Measurements from ENCODE around the gene CTNNA2.
A peak's percentile ranks its signal among the peaks of the same experiment; 100 is the strongest.

The CTNNA2 gene
- 0 to 0.04 reads per million in 2 donors for total RNA-seq

DNA sequence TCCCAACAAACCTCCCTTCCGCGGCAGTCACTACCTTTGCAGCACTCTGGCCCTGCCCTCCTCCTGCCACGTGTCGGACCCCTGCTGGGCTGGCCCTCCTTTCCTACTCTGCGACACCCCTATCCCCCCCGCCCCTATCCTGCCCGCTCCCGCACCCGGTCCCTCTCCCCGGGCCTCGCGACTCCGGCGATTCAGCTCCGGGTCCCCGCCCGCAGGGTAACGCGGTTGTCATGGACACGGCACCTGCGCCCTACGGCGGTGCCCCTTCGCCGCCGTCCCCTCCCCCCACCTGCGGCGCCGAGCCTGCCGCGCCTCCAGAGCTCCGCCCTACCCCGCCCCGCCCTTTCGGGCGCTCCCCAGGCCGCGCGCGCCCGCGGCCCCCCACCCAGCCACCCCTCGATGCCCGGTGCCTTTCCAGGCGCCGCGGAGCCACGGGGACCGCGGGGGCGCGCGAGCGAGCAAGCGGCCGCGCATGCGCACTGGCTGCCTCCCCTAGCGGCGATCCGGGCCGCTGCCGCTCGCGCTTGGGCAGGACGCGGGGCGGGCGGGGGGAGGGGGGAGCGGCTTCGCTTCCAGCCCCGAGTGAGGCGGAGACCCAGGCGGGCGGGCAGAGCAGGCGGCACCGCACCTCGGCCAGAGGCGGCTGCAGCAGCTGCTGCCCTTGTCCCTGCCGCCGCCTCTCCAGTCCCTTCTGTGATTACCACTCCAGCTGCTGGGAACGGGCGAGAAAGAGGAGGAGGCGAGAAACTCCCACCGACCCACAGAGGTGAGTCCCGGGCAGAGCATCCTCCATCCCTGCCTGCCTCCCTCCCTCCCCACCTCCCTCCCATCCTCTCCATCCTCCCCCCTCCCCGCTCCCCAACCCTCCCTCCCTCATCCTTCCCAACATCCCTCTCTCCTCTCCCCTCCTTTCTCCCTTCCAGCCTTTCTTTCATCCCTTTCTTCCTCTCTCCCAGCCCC, at the start of gene CTNNA2:
TSS of gene CTNNA2 (plus strand) at position 610 of the 960 bp plus-strand sequence.
- peak; percentile 4 for DNase-seq

DNA sequence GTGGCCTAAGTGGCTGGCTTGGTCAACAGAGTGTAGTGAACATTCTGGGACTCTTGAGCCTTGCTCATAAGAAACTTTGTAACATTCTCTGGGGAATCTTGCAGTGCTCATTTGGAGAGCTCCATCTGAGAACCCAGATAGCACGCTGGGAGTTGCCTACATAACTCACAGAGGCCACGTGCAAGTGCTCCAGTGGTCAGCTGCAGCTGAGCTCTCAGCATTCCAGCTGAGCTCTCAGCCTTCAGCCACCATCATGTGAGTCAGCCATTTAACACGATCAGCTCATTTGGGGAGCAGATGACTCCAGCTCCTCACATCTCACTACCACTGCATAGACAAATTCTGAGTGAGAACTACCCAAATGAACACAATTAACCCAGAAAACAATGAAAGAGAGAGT, 25.5 kb upstream of the CTNNA2 start:
- no peak for DNase-seq

GRCh38 chr2:79511320-79511951, 1.4 kb upstream of the CTNNA2 start:
- no peak for DNase-seq

GRCh38 chr2:79513711-79514110, 860 bp downstream of the CTNNA2 start:
- DNase-seq: no peak

DNA sequence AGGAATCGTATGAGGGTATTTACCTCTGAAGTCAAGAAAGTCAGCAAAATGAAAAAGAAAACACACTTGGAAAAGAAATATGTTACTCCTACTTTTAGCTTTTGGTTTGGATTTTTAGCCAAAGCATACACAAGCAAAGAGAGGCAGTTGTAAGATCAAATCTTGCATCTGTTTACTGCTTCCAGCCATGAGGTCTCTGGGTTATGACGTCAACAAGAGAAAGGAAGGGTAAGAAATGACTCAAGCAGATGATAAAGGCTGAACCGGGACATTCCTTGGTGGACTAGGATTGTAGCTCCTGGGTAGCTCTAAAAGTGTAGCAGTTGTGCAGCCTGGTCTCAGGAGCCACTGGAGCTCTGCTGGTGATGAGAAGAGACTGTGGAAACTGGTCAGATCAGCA, 16.8 kb downstream of the CTNNA2 start:
- no peak for DNase-seq

- DNase-seq: no peak
Observed at GRCh38 chr2:79530443-79530842, 17.6 kb downstream of the CTNNA2 start.

GRCh38 chr2:79547568-79547967, 34.7 kb downstream of the CTNNA2 start:
- no peak for DNase-seq

- no peak for DNase-seq
Observed at GRCh38 chr2:79552653-79553052, 39.8 kb downstream of the CTNNA2 start.

- DNase-seq: no peak
Observed at GRCh38 chr2:79554899-79555298, 42.0 kb downstream of the CTNNA2 start.

GRCh38 chr2:79564065-79564464, 51.2 kb downstream of the CTNNA2 start:
- DNase-seq: no peak

DNA sequence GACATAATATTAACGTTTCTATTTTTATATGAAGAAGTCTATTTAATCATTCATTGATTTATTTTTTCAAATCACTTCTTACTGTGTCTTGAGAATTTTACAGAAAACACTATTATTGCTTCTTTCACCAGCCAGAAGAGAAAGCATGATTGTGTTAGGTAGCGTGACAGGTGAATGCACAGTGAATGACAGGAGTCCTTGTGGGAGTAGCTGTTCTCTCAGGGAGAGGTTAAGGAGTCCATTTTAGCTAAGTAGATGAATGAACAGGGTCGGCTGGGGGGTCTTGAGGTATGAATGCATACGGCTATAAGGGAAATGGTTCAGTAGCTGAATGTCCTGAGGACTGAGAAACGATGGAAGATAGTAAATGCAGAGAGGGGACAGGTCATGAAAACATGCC, 56.2 kb downstream of the CTNNA2 start:
- DNase-seq: no peak

GRCh38 chr2:79573895-79574674, 61.2 kb downstream of the CTNNA2 start:
- DNase-seq: no peak

- no peak for DNase-seq
Observed at GRCh38 chr2:79576451-79576850, 63.6 kb downstream of the CTNNA2 start.

DNA sequence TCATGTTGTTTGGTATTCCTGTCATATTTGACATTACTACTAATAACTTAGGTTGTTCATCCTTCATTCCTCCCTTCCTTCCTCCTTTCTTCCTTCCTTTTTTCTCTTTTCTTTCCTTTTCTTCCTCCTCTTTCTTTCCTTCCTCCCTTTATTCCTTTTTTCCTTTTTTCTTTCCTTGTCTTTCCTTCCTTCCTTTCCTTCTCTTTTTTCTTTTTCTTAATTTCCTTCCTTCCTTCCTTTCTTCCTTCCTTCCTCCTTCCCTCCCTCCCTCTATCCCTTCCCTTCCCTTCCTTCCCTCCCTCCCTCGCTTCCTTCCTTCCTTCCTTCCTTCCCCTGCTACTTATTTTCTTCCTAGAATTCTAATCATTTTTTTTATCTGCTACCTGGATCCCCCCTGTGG, 66.1 kb downstream of the CTNNA2 start:
- DNase-seq: no peak

GRCh38 chr2:79580175-79580574, 67.3 kb downstream of the CTNNA2 start:
- DNase-seq: no peak

DNA sequence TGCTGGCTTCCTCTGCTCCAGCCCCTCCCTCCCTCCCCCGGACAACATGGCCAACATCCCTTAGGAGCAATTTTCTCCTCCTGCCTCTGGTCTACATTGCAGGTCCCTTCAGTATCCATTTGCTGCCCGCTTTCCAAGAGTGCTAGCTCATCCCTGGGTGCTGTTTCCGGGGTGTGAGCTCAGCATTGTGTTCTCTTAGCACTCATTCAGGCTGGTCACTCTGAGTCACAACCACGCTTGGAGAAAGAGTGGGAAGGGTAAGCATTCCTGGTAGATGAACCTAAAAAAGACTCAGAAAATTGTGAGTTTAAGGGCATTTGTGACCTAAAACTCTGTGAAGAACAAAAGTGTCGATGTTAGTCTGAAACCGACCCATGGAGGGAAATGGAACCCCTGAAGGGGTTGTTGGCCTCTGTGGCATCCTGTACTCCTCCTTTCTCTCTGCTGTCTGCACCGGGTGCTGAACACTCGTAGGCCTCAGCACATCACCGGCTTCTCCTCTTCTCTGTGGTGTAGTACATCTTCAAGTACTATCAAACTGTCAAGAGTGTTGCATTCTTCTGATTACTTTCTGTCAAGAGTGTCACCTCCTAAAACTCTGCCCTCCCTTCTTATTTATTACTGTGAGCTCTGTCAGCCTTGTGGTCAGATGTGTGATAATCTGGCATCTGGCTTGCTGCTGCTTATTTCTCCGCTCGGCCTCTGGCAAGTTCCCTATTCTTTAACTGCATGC, 73.0 kb downstream of the CTNNA2 start:
- no peak for DNase-seq

GRCh38 chr2:79591281-79591680, 78.4 kb downstream of the CTNNA2 start:
- no peak for DNase-seq

DNA sequence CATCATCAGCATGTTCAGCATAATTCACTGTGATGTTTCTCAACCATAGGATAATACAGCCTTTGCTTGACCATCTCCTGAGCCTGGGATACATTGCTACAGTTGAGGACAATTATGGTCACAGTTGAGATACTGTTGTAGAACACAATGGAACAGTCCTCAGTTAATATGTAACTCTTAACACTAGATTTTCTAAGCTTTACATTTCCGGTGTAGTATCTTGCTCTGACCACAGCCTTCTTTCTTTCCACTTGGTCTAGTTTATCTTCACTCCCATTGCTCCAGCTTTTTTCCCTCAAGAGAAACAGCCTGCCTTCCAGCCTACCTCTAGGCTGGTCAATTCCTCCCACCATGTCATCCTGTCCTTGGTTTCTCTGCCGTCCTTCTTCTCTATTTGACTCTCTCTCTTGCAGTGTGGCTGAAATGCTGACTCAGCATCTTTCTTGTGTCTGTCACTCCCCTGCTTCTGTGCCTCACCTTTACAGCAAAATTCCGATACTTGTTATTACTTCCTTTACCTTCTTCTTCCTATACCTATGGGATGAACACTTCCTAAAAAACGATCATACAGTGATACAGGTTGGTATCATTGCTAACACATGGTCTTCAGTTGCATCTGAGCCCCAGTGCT, 80.5 kb downstream of the CTNNA2 start:
- DNase-seq: no peak

GRCh38 chr2:79596403-79596802, 83.6 kb downstream of the CTNNA2 start:
- DNase-seq: no peak

DNA sequence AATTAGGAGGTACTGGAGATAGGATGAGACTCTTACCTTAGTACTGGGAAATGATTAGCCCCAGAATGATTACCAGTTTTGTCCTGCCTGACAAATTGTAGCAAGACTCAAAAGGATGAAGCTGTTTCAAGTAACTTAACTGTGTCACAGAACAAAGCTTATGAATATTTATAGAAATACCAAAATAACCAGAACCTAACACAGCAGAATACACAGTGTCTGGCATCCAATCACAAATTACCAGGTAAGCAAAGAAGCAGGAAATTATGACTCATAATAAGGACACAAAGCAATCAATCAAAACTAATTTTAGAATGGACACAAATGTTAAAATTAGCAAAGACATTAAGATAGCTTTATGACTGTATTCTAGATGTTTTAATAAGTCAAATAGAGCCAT, 91.9 kb downstream of the CTNNA2 start:
- no peak for DNase-seq

- DNase-seq: no peak
Observed at GRCh38 chr2:79611448-79612016, 98.7 kb downstream of the CTNNA2 start.

DNA sequence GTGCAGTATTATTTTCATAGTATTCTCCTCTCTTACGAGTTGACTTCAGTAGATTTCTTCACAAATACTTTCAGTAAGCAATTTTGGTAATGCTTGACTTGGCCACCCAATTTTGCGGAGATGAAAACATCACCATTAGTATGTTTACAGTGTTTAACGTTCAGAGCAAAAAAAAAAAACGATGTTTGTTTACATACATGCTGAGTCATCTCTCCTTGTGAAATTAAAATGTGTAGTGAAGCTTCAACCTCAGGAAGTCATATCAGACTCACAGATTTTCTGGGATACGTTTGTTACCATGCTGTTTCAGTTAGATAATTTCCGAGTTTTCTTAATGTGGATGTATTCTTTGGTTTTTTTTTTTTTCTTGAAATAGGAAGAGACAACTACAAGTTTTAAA, 100.1 kb downstream of the CTNNA2 start:
- DNase-seq: no peak

Data from activated gamma-delta T cell (primary cell).